ENCODE results near the gene HSPD1. TPM values are rescaled to one million over a fixed set of nuclear protein-coding genes. Genes with fewer than 3 reads are reported as not detected.
A peak's percentile ranks its signal among the peaks of the same experiment; 100 is the strongest.

The HSPD1 gene
- total and polyA plus RNA-seq, 2 of the 13 experiments (the other 11 are each of a cell fraction or from before 2014, with no cell fraction given) = 685 to 2,610 TPM

- TF ChIP-seq ZBTB49 (CRISPR knock-in tag; IDR thresholded peaks at IDR 0.05; ENCODE audit: borderline replicate concordance) (no peak), MAF1 (CRISPR knock-in tag; IDR thresholded peaks at IDR 0.05; ENCODE audit: borderline replicate concordance) (no peak), RBAK (CRISPR knock-in tag; IDR thresholded peaks at IDR 0.05) (no peak), JUNB (CRISPR knock-in tag; IDR thresholded peaks at IDR 0.05; ENCODE audit: borderline replicate concordance) (no peak), ZNF558 (CRISPR knock-in tag; IDR thresholded peaks at IDR 0.05; ENCODE audit: borderline replicate concordance) (no peak)
Observed at GRCh38 chr2:197446844-197447243, 52.8 kb downstream of the HSPD1 start (continued).

GRCh38 chr2:197445746-197446145 lies 53.9 kb downstream of the HSPD1 start:
- 31% methylated on average over 1 of the region's 1 CpG for WGBS (ENCODE audit: low lambda C conversion rate)
- no peak; the same call in 2 of the 3 replicates for ATAC-seq

More at GRCh38 chr2:197445746-197446145, 53.9 kb downstream of the HSPD1 start:
- H3K79me2 ChIP-seq (ENCODE audit: insufficient read depth, low read length) = no peaks in the 10 kb centered on the region
- no peak overlapping the region for H3K4me2 ChIP-seq (ENCODE audit: low read depth, low read length)
- CTCF ChIA-PET (ENCODE audit: low intra/inter-chr PET ratio, low total read pairs) = no interaction called here
- H3K27me3 ChIP-seq (ENCODE audit: control insufficient read depth in 1 of 2, insufficient read depth in 2 of 2, low read length in 2 of 2) = no peaks in the 10 kb centered on the region
- no TSS peak for BruUV-seq (replicated peaks)
- H3K36me3 ChIP-seq (replicated peaks in 1 of 2; ENCODE audit: control insufficient read depth in 1 of 2, insufficient read depth in 2 of 2, low read length in 2 of 2) = no peaks in the 10 kb centered on the region
- no peaks in the 10 kb centered on the region for H3K9me3 ChIP-seq (ENCODE audit: low read length)
- POLR2A ChIA-PET = interaction anchor here (1.3 to 14.3 kb wide), 4 partner anchors 6 to 54 kb away, joined by 4 to 306 read pairs (median 14); partner anchors contain the start of genes COQ10B, HSPD1, HSPE1 and SF3B1
- H2AFZ ChIP-seq (ENCODE audit: low read length) = no peak overlapping the region
- H4K20me1 ChIP-seq (ENCODE audit: insufficient read depth, low read length) = no peaks in the 10 kb centered on the region
- intact Hi-C loops (cut with micrococcal nuclease; ENCODE audit: unreplicated experiment) = no loop called here
- in situ Hi-C loops (cut with HindIII; ENCODE audit: extremely low pct_ligation_motif_present, low pct_unique_long_range_greater_than_20kb) = no loop called here
- peaks cover 7% of the 10 kb centered on the region; the same call in 1 of the 2 replicates for H3K4me1 ChIP-seq (ENCODE audit: insufficient read depth, low read length)
- no peak overlapping the region for H3K27ac ChIP-seq (ENCODE audit: extremely low read length, insufficient read depth, low read length)
- DNase-seq (ENCODE audit: low spot score) = no peak
- FAIRE-seq = no peak
- no peak overlapping the region for H3K9ac ChIP-seq (ENCODE audit: insufficient read depth, low read depth, low read length)
- TF ChIP-seq ZNF234 (CRISPR knock-in tag; conservative IDR thresholded peaks at IDR 0.05) = 0 out of 2 replicates have a peak, but pooled peaks have one; percentile 15
- no peak for TF ChIP-seq SNAI1 (CRISPR knock-in tag; IDR thresholded peaks at IDR 0.05; ENCODE audit: borderline replicate concordance)
- no peak for TF ChIP-seq CAMTA2 (CRISPR knock-in tag; IDR thresholded peaks at IDR 0.05; ENCODE audit: borderline replicate concordance)
- no peak overlapping the region for H3K4me3 ChIP-seq (replicated peaks in 1 of 3; ENCODE audit: insufficient read depth in 1 of 3, low read depth in 2 of 3, low read length in 3 of 3)
